NCI-H748 (cell line): ENCODE measurements around the gene USP53.
"Not testable (repeated sequence)": the region's sequence is repeated elsewhere in the genome, so short reads cannot be mapped to it uniquely, and the experiment has no call there.

Experiments used
- DNase-seq: peaks from one replicate; lab custom pipeline; 2025; ENCODE audit not compliant: unreplicated experiment; lab: John Stamatoyannopoulos, UW

The USP53 gene

GRCh38 chr4:119212234-119212963 lies at the start of gene USP53:
USP53 (plus strand) TSS chr4:119212713; CDS start chr4:119239760, 27,047 bp downstream.
- DNase-seq: peak; percentile 96

DNA sequence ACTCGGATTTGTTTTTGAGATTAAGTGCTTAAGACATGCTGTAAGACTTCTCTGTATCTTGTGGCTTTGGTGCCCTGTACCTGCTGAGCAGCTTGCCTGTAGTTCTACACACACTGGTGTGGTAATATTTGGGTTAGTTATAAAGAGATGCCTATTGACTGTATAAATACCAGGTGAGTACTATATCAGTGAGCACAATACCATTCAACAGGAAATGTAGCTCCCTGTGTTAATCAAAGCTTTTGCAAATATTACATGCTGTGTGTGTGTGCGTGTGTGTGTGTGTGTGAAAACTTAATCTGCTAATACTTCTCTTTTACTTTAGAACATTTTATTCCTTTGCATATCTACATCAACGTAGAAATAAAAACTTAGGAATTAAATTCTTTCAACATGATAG lies 46.7 kb upstream of the USP53 start:
- peak; percentile 0 for DNase-seq

DNA sequence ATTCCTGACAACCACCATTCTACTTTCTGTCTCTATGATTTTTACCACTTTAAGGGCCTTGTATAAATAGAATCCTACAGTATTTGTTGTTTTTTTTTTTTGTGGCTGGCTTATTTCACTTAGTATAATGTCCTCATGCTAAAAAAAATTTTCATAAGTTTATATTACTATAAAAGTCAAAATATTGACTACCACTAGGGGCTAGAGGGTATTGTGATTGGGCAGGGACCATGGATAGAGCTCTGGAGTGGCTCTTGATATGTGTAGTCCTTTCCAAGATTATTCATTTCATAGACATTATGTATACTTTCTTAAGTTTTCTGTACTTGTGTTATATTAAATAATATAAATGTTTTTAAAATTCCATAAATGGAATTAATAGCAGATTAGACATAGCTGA lies 42.3 kb upstream of the USP53 start:
- DNase-seq: no peak

DNA sequence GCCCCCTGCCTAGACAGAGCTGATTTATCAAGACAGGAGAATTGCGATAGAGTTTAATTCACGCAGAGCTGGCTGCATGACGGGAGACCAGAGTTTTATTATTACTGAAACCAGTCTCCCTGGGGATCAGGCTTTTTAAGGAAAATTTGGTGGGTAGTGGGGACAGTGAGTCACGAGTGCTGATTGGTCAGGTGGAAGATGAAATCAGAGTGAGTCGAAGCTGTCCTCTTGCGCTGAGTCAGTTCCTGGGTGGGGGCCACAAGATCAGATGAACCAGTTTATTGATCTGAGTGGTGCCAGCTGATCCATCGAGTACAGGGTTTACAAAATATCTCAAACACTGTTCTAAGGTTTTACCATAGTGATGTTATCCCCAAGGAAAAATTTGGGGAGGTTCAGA lies 40.3 kb upstream of the USP53 start:
- no peak for DNase-seq

GRCh38 chr4:119173729-119174361 lies 38.7 kb upstream of the USP53 start:
- DNase-seq: not testable (repeated sequence)

DNA sequence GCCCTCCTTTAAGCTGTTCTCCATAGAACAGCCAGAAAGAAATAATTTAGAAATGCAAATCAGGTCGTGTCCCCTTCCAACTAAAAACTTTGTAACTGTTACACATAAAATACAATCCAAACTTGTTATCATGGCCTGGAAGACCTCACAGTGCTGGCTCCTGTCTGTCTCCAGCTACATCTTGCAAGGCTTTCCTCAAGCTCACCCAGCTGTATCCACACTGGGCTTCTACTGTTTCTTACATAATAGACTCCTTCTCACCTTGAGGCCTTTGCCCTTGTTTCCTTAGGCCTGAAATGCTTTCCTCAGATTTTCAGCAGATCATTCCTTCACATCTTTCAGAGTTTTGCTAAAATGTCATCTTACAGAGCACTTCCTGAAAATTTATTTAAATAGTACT lies 33.5 kb upstream of the USP53 start:
- DNase-seq: no peak

DNA sequence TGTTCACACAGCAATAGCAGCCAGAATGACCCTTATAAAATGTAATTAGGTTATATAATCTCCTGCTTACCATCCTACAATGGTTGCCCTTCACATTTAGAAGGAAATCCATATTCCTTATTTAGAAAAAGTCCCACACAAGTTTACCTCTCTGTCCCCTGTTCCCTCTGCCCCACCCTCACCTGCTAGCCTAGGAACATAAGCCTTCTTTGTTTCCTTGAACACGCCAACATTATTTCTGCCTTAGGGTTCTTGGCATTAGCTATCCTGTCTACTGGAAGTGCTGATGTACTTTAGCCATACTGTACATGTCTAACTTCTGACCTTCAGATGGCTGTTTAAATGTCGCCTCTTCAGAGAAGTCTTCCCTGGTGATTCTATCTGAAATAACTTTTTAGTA lies 28.4 kb upstream of the USP53 start:
- DNase-seq: no peak

DNA sequence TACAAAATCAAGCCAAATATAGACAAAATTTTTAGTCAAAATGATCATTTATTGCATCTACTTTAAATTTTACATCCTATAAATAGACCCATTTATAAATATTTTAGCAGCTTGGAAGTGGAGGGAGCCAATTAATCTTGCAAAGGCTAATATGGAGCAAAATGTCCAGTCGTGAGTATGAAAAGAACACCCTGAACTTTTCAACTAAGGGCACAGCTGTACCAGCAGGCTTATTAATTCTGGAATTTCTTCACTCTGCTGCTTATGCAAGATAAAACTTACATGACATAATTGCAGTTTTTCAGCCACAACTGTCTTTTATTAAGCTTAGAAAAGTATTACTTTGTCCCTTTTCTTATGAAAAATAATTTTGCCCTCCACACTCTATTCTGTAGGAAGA lies 22.9 kb upstream of the USP53 start:
- no peak for DNase-seq

- no peak for DNase-seq
These were observed 22.2 kb upstream of the USP53 start for GRCh38 chr4:119190354-119190753.

DNA sequence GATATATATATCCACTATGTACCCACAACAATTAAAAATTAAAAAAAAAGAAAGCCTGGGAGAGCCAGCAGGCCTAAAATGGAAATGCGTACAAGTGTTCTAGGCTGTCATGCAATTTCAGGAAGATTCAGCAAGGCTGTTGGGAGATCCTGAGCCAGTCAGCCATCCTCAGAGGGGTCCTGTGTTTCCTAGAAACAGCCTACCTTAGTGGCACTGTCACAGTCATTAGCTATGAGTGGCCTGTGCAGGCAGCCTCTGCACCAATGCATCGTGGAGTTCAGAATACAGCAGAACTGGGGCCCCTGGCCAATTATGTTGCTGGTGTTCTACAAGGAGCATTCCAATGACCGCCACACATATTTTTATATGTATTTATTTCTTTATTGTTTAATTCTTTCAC lies 21.0 kb upstream of the USP53 start:
- DNase-seq: no peak

GRCh38 chr4:119197772-119198212 lies 14.7 kb upstream of the USP53 start:
- no peak for DNase-seq

GRCh38 chr4:119204916-119205315 lies 7.6 kb upstream of the USP53 start:
- DNase-seq: no peak

DNA sequence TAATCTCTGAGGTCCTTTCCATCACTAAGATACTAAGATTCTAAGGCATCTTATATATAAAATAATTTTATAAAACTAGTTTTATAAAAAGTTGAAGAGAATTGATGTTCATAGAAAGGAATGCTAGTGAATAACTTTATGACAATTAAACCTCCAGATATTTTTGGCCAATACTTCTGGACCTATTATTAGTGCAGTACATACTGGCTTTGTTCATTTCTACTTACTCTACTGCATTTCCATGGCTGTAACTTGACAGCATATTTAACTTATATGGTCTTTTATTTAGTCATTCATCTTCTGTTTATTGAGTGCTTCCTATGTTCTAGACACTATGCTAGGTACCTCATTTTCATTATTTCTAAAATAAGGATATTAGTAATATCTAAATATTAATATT lies 6.8 kb upstream of the USP53 start:
- DNase-seq: no peak

DNA sequence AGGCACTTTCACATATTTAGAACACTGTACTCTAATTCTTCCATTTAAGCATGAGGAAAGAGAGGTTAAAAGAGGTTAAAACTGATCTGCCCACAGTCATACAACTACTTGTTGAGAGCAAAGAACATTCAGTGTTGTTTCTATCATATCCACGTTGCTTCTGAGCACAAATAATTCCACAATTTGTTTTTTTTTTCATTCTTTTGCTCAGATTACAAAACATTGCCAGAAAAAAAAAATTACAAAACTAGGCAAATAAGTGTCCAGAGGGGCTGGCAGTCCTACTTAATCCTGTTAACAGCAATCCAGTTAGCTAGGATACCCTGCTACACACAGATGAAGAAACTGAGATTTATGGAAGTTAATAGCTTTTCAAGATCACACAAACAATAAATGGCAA lies 6.3 kb upstream of the USP53 start:
- no peak for DNase-seq

DNA sequence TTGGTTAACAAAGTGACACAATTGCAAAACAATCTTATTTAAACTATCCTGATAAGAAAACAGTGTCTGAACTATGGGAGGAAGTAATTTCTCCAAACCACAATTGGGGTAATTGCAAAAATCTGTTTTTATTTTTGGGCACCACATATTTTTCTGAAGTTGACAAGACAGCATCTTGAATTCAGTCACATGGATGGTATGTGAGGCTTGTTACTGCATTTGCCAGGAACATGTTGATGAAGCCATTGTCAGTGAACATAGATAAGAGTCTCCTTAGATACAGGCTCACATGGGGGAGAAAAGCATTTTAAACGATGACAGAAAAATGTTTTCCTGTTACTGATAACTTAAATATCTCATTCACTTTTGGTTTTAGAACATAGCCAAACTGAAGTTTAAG lies 5.5 kb upstream of the USP53 start:
- no peak for DNase-seq

DNA sequence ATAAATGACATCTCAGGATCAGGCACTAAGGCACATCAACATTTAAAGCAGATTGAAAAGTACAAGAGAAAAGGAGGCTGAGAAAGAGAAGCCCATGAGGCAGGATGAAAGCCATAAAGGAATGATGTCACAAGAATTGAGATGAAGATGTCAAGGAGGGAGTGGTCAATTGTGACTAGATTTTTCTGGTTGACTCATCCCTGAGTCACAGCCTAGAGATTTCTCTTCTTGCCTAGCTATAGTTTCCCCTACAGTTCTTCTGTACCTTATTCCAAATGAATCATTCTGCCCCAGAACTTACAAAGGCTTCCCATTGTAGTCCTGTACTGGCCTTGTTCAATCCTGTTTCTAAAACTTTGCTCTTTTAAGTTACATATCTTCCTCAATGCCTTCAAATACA lies 3.4 kb upstream of the USP53 start:
- no peak for DNase-seq

DNA sequence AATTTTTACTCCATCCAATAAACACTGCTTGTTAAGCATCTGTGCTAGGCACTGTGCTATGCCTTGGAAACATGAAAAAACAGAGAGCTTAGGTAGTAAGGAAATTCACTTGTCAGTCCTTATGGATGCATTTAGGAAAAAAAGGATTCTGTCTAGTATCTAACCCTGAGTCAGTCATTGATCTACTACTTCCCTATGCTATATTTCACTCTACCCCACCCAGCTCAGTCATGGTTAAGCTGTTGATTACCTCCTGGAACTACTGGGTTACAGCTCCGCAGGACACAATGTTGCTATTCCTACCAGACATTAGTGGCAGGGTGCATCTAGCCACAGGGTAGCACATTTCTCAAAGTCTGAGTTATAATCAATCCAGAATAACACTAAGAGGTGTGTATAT lies 2.9 kb upstream of the USP53 start:
- DNase-seq: no peak

DNA sequence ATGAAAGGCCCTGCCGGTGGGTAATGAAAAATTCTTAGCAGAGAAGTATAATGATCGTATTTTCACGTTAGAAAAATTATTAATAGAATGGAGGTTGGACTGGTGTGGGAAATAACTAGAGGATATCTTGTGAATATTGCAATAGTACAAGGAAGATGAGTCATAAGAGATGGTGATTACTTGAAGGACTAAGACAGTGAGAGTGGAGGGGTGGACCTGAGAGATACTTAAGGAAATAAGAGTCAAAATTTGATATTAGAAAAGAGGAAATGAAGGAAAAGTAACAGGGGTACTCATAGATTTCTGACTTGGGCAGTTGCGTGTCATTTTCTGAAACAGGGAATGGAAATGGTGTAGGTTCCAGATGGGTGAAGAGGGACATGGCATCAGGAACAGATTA lies 1.7 kb upstream of the USP53 start:
- DNase-seq: no peak

DNA sequence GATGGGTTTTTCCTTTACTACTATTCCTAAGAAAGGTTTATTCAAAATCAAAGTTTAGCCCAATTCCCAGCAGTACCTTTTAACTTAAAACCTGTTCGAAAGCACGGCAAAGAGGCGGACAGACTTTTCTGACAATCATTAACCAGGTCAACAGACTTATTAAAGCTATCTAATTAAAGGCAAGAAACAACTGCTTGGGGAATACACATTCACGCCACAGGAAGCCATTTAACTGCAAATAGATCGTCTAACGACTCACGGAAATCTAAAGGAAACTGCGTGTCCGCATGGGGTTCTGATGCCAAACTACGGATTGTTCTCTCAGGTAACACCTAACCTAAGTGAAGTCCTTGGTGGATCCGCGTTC lies 663 bp upstream of the USP53 start:
- no peak for DNase-seq

DNA sequence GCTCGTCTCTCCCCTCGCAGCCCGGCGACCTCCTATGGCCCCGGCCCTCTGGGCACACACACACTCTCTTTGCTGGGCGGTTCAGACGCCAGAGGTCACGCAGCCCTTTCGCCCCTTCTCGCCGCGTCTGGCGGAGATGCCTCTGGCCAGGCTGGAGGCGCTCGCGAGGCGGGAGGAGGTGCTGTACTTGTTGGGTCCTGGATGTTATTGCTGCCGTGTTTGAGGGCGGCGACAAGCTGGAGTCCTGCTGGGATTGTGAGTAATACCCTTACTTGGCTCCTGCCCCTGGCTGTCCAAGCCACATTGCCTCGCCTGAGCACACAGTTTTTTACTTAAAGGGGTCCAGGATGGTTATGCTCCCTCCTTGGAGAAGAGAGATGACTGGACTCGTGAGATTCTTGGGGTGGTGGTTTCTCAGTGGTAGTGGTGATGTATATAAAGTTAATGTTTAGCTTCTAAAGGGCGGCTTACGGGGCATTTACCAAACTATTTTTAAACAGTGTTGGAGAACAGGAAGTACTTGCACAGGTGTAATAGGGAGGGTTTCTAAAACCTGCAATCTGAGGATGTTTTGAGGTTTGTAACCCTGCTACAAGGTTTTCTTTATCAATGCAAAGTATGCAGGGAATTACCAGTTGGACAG lies 572 bp downstream of the USP53 start:
- DNase-seq: peak; percentile 81

DNA sequence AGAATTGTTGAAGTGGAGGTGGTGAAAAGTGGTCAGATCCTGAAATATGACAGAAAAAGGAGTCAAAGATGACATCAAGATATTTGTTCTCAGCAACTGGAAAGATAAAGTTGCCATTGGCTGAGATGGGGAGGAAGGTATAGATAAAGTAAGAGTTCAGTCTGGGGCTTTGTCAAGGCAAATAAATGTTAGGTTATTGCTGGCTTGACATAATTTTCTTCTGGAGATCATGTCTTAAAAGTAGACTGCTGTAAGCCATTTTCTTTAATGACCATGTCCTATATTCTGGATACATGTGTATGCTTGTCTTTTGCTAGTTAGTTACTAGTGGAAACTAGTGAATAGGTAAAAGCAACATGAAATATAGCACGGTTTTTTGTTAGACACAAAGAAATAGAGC lies 5.6 kb downstream of the USP53 start:
- DNase-seq: no peak

- no peak for DNase-seq
These were observed 8.9 kb downstream of the USP53 start for GRCh38 chr4:119221412-119221811.
